ENCODE data around the gene SLC3A2.
A peak's percentile ranks its signal among the peaks of the same experiment; 100 is the strongest.
"Not testable (repeated sequence)": the region's sequence is repeated elsewhere in the genome, so short reads cannot be mapped to it uniquely, and the experiment has no call there.

Gene SLC3A2

DNA sequence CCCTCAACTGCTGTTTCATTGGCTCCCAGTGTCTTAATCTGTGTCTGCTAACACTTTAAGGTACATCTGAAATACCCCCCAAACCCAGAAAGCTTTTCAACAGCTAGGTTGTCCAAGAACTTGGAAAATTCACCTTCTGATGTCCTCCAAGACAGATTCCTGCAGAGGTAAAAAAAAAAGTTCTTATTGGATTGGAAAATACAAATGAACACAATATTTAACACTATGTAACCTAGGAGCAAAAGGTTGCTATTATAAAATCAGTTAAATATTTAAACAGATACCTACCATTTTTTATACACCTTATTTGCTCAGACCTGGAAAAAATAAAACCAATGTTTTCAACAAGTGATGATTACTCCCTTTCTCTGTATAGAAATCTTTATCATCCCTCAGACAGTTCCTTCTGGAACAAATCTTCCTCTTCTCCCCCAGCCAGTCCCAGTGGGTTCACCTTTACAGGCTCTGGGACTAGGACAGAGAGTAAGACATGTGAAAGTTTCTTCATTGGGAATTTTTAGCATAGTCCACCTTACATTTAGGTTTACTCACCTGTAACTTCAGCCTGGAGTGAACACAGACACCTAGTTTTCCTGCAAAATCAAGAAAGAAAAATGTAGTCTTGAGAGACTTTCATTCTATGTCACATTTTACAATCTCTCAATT, 28.0 kb upstream of the SLC3A2 start:
- no peak for DNase-seq

DNA sequence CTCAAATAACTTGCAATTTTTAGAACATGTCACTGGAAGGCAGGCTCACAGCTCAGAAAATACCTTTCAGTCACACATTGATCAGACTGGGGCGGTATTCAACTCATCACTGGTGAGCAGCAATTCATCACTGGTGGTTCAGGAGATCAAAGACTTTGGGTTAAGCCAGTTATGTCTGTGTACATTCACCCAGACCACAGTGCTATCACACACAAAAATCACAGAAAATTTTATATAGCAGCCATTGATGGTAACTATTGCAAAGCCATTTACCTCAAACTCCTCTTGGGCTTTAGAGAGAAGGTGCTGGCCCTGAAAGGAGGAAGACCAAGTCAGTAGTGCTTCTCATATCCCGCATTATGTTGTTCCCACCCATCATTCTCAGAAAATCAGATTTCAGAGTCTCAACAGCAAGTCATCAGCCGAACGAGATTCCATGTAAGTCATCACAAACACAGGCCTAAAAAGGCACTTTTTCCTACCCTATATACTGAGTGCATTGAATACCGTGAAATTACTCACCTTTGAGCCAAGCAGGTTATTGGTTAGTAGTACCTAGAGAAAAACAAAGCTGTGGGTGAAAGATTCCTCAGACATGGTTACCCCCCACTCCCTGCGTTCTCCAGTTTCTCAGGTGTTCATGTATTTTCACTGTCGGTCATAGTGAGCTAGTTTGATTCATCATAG, 27.3 kb upstream of the SLC3A2 start:
- DNase-seq, result peak; percentile 26

DNA sequence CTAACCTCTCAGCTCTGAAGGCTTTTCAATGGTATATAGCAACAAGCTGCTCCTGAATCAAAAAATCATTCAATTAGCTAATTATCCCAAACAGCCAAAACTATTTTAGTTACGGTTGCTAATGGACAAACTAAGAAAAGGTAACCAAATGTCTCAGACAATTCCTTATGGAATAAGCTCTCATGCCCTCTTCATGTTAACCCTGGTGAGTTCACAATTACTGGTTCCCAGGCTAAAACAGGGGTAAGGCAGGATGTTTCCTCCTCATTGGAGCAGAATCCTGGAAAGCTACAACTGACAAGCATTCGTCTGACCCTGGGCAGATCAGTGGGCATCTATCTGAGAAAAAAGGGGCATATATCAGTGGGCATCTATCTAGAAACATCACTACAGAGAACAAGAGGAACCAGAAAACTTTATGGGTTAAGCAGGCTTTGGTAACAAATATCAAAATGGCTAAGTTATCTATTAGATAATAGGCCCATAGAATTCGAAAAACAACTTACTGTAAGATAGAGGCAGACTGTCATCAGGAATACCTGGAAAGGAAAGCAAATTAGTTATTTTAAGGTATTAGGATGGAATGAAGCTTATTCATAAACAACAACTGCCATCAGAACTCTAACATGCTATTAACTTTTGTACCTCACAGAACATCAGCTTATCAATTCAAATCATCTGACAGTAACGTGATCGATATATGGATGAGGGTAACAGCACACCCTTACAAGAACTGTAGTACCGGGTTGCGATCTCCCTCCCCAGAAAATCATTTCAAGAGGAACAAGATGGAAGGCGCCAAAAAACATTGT, 26.5 kb upstream of the SLC3A2 start:
- DNase-seq, result peak; percentile 57

DNA sequence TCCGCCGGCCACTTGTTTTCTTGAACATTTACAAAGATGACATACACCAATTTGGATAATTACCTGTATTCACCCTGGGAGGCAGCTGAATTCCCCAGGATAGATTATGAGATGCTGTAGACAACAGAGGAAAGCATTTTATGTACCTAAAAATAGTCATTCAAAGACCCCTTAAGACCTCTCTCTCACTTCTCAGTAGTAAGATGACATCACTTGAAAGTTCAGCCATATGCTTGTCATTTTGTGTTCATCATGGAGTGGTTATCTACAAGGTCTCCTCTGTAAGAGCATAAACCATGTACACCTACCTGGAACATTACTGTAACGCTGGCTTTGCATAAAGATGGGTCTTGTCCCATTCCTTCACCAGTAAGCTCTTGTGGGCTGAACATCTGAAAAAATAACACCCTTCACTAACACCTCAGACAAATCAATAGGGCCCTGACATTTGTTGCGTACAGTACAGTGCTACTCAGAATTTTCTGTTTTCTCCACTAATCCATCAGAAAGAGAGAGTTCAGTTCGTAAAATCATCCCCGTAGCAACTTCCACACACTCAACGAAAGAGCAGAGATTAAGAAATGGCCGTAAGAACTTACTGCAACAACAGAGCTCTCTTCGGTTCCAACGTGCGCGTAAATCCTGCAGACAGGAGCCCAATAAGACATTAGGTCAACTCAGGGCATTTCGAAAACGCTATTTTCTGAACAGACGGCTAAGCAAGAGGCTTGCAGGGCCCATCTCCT, 25.7 kb upstream of the SLC3A2 start:
- DNase-seq, result peak; percentile 51

DNA sequence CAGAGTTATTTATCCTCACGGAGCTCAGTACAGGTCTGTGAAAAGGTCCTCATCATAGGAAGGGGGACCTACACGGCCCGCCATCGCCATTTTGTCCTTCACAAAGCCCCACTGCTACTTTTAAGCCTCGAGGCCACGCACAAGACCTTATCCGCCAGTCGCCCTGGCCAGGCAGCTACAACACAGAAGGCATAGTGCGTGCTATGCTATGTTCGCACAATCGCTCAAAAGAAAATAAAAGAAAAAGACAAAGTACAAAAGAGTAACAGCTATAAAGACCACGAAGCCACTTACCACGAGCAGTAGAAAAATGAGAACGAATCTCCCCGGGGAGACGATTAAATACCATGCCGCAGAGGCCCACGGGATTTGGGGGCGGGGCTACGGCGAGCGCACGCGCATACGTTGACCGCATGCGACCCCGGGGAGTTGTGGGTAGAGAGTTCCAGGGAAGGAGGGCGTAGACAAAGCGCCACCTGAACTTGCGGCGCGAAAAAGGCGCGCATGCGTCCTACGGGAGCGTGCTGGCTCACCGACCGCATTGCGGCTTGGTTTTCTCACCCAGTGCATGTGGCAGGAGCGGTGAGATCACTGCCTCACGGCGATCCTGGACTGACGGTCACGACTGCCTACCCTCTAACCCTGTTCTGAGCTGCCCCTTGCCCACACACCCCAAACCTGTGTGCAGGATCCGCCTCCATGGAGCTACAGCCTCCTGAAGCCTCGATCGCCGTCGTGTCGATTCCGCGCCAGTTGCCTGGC, 24.9 kb upstream of the SLC3A2 start:
- peak; percentile 99 for DNase-seq

DNA sequence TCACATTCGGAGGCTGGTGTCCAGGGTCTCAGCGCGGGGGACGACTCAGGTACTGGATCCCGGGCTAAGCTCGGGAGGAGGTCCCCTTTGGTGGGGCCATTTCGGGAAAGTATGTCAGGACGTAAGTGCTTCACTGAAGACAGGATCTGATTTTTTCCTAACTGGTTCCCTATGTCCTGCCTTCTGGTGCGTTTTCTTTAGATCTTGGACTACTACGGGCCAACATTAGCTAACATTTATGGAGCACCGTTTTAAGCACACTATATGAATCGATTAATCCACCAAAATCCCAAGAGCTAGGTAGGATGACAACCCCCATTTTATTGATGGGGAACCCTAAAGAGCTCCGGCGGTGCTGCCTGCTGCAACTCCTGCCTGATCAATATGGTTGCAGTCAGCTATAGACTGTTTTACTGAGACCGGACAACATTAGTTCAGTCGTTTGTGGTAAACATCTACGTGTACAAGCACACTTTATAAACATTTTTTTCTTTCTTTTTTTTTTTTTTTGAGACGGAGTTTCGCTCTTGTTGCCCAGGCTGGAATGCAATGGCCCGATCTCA, 24.3 kb upstream of the SLC3A2 start:
- peak; percentile 52 for DNase-seq

DNA sequence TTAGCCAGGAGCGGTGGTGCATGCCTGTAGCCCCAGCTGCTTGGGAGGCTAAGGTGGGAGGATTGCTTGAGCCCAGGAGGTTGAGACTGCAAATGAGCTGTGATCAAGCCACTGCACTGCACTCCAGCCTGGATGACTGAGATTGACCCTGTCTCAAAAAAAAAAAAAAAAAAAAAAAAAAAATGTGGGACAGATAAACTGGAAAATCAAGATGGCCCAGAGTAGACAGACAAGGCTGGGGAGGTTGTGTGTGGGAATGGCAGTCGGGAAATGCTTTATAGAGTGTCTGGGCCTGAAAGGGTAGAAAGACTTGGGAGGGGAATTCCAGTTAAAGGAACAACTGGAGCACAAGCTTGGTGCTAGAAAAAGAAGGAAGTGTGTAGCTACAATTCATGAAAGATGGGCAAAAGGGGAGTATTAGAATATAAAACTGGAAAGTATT, 23.1 kb upstream of the SLC3A2 start:
- no peak for DNase-seq

DNA sequence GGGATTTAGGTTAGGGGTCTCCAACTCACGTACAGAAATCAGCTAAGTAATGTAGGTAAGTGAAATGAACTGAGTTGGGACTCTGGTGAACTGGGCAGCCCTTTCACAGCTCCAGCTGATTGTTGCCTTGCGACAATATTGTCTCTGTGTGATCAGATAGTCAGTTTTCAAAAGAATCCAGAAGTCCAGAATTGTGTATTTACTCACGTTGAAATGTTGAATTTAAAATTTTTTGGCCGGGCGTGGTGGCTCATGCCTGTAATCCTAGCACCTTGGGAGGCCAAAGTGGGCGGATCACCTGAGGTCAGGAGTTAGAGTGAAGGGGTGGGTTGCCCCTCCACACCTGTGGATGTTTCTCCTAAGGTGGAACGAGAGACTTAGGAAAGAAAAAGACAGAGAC, 22.5 kb upstream of the SLC3A2 start:
- DNase-seq, result no peak

DNA sequence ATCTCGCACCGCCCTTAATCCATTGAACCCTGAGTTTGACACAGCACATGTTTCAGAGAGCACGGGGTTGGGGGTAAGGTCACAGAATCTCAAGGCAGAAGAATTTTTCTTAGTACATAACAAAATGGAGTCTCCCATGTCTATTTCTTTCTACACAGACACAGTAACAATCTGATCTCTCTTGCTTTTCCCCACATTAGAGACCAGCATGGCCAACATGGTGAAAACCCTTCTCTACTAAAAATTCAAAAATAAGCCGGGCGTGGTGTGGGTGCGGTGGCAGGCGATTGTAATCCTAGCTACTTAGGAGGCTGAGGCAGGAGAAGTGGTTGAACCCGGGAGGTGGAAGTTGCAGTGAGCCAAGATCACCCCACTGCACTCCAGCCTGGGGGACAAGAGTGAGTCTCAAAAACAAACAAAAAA, 21.4 kb upstream of the SLC3A2 start:
- peak; percentile 54 for DNase-seq

DNA sequence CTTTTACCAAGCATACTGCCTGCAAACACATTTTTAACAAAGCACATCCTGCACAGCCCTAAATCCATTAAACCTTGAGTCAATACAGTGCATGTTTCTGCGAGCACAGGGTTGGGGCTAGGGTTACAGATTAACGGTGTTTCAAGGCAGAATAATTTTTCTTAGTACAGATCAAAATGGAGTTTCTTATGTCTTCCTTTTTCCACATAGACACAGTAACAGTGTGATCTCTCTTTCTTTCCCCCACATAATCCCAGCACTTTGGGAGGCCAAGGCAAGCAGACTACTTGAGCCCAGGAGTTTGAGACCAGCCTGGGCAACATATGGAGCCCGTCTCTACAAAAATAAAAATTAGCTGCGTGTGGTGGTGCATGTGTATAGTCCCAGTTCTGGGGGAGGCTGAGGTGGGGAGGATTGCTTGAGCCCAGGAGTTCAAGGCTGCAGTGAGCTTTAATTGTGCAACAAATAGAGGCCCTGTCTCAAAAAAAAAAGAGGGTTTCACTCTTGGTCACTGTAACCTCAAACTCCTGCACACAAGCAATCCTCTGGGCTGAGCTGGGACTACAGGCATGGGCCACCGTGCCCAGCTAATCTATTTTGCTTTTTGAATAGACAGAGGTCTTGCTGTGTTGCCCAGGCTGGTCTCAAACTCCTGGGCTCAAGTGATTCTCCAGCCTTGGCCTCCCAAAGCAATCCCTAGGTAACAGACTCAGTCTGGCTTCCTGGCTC, 19.7 kb upstream of the SLC3A2 start:
- no peak for DNase-seq

DNA sequence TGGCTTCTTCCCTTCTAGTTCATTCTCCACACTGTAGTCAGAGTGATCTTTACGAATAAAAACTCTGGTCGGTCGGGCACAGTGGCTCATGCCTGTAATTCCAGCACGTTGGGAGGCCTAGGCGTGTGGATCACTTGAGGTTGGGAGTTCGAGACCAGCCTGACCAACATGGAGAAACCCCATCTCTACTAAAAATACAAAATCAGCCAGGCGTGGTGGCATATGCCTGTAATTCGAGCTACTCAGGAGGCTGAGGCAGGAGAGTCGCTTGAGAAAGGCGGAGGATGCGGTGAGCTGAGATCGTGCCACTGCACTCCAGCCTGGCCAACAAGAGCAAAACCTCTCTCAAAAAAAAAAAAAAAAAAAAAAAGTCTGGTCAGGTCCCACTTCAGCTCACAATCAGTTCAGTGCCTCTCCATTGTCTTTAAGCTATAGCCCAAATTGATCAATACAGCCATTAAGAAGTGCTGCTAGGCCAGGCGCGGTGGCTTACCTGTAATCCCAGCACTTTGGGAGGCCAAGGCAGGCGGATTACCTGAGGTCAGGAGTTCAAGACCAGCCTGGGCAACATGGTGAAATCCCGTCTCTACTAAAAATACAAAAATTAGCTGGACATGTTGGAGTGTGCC, 19.0 kb upstream of the SLC3A2 start:
- not testable (repeated sequence) for DNase-seq

DNA sequence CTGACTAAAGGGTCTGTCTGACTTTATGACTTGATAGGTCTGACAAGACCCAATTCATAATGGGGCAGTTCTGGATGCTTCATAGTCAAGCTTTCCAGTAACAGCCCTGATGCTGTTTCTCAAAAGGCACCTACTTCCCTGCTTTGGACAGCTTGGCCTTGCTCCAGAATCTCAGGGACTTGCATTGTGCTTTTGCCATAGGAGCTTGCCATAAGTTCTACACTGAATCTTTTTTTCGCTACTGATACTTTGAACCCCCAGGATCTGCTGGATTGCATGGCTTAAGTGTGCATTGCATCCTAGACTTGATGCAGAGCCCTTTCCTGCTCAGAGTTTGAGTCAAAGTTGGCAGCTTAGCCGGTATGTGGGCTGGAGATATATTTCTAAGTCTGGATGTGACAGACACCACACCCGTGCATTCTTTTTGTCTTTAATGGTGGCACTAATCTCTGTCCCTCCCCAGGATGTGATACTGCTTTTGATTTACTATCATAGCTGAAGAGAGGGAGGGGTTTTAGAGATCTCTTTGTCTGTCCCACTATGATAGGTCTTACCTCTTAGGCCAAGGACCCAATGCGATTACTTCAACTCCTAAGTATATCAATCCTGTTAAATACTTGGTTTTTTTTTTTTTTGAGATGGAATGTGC, 16.9 kb upstream of the SLC3A2 start:
- no peak for DNase-seq

DNA sequence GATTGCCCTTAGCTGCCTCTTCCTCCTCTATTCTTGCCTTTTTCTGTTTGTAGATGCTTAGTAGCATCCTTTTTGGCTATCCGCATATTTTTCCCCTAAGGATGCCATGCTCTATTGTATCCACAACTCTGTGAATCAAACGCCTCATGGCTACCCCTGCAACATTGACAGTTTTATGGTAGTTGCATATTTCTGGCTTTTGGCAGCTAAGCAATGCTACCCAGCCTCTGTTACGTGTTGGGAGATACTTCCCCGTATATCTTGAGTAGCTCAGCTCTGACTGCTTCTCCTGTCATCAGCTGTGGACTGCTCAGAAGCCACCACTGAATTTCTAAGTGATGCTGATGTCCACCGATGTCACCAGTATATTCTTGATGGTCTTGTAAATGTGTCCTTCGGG, 15.1 kb upstream of the SLC3A2 start:
- no peak for DNase-seq

DNA sequence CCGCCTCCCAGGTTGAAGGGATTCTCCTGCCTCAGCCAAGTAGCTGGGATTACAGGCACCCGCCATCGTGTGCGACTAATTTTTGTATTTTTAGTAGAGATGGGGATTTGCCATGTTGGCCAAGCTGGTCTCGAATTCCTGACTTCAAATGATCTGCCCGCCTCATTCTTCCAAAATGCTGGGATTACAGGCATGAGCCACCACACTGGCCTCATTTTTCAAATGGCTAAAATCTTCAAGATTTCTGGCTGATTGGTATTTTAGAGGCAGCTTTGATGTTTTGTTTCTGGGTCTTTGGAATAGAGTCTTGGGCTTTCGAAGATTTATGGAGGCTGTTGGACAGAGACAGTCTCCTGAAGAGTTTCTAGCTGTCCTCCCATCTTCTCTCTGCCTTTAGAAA, 5.8 kb upstream of the SLC3A2 start:
- DNase-seq, result no peak

DNA sequence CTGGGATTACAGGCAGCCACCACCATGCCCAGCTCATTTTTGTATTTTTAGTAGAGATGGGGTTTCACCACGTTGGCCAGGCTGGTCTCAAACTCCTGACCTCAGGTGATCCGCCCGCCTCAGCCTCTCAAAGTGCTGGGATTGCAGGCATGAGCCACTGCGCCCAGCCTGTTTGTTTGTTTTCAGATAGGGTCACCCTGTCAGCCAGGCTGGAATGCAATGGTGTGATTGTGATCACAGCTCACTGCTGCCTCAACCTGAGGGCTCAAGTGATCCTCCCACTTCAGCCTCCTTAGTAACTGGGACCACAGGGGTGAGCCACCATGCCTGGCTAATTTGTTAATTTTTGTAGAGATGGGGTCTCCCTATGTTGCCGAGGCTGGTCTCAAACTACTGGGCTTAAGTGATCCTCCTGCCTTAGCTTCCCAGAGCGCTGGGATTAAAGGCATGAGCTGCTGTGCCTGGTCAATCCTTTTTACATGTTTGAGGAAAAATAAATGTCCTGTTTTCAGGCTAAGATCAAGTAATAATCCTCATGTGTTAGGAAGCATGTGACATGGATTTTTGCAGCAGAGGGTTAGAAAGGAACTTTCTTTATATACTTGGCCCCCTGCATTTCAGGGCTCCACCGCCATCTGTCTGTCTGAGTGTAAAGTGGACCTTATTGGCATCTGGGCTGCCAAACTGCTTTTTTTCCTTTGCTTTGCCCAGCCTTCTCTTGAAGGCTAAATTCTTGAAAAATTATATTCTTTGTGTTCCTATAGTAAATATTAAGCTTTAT, 4.8 kb upstream of the SLC3A2 start:
- DNase-seq, result peak; percentile 32

DNA sequence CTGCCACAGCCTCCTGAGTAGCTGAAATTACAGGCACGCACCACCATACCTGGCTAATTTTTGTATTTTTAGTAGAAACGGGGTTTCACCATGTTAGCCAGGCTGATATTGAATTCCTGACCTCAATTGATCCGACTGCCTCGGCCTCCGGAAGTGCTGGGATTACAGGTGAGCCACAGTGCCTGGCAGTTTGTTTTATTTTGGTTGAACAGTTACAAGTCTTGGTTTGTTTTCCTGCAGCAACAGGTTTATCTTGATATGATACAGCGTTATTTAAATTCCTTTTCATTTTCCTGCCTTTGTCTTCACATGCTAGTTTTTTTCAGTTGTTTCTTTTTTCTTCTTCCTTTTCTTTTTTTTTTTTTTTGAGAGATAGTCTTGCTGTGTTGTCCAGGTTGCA, 4.0 kb upstream of the SLC3A2 start:
- no peak for DNase-seq

DNA sequence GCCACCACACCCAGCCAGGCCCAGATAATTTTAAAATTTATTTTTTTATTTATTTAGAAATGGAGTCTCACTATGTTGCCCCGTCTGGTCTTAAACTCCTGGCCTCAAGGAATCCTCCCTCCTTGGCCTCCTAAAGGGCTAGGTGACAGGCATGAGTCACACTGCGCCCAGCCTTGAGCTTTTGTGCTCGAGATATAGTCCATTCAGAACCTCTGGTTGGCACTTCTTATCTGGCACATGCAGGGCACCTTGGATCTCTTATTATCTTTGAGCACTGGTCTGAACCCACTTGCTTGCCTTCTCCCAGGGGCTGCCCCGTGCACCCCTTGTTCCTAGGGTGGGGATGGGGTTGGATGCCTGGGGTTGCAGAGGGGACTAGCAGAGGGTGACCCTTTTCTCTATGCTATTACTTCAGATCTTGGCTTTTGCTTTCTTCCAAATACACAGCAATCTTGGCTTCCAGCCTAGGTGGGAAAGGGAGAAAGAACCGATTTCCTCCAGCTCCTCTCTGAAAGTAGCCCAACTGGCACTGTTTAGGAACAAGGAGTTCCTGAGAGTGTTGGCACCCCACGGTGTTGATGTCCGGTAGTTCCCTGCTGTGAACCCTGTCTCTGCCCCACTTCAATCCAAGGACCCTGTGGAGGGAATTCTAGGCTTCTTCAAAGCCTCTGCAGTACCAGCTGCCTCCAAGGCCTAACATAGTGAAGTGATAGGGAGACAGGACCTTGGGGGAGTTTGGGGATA, 1.3 kb upstream of the SLC3A2 start:
- peak; percentile 92 for DNase-seq

DNA sequence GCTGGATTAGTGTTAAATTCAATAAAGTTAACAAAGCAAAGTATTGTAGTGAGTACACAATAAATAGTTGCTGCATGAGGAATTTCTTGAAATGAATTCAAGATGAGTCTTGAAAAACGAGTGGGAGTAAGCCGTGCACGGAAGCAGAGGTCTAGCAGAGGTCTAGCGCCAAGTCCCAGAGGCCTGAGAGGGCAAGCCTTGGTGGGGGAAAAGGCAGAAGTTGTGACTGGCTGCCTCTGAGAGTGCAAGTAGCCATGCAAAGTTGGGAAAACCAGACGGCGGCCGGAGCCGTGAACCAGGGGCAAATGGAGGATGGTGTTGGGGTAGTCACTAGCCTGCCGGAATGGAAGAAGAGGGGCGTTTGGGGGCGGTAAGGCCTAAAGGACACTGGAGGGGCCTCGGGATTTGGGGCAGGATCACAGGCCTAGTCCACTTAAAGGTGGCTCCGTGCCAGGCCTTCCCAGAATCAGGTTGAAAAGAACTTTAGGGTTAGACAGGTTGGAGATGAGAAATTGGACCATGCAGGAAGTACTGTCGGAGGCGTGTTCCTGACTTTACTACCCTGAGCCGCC, 379 bp upstream of the SLC3A2 start:
- peak; percentile 70 for DNase-seq
